ENCODE measurements around the gene RPTOR.

GRCh38 chr17:80640366-80641084 lies 95.9 kb downstream of the RPTOR start:
- TF ChIP-seq CTCF (conservative IDR thresholded peaks at IDR 0.05 in 1 of 2, IDR thresholded peaks at IDR 0.05 in 1 of 2; ENCODE audit: low read depth in 1 of 2, low read length in 2 of 2) = no peak
- TF ChIP-seq EZH2 (IDR thresholded peaks at IDR 0.05; ENCODE audit: low read length, missing control alignments) = no peak
